Measurements from ENCODE around the gene FMN1. TPM values are rescaled to one million over a fixed set of nuclear protein-coding genes. Genes with fewer than 3 reads are reported as not detected.

FMN1 gene
- total and polyA plus RNA-seq, 3 donors from 2014 or later, result 17.7 to 53.7 (median 47.4) TPM

- Histone ChIP-seq H3K36me3 (ENCODE audit: low read depth, missing control alignments) (no peaks in the 10 kb centered on the region), H3K4me1 (no peaks in the 10 kb centered on the region), H3K4me3 (no peak overlapping the region), H3K9me3 (no peaks in the 10 kb centered on the region), H3K27ac (no peak overlapping the region), H3K27me3 (no peaks in the 10 kb centered on the region)
- no peak for TF ChIP-seq CTCF (IDR thresholded peaks at IDR 0.05)
- TF ChIP-seq POLR2A (IDR thresholded peaks at IDR 0.05), result no peak
- no peak for DNase-seq
- WGBS, 2 donors, result 74% methylated on average over 6 of the region's 6 CpGs
- intact Hi-C loops (cut with DNase I; ENCODE audit: low total_unique reads), result no loop called here
Observed at GRCh38 chr15:32884146-32884545, 310.4 kb downstream of the FMN1 start.

- H3K4me1 ChIP-seq, result no peaks in the 10 kb centered on the region
- WGBS, 2 donors, result 63 to 89% methylated on average over 4 of the region's 4 CpGs
- H3K27me3 ChIP-seq, result no peaks in the 10 kb centered on the region
- no peak for DNase-seq
- no peak overlapping the region for H3K4me3 ChIP-seq
- intact Hi-C loops (cut with DNase I; ENCODE audit: low total_unique reads), result no loop called here
- H3K36me3 ChIP-seq (ENCODE audit: low read depth, missing control alignments), result no peaks in the 10 kb centered on the region
- TF ChIP-seq POLR2A (IDR thresholded peaks at IDR 0.05) (no peak), CTCF (IDR thresholded peaks at IDR 0.05) (no peak)
- H3K9me3 ChIP-seq, result no peaks in the 10 kb centered on the region
- no peak overlapping the region for H3K27ac ChIP-seq
Observed at GRCh38 chr15:32882955-32883354, 311.6 kb downstream of the FMN1 start.

- H3K36me3 ChIP-seq (ENCODE audit: low read depth, missing control alignments), result no peaks in the 10 kb centered on the region
- WGBS, 2 donors, result 91 to 92% methylated on average over 1 of the region's 1 CpG
- no peaks in the 10 kb centered on the region for H3K27me3 ChIP-seq
- no peaks in the 10 kb centered on the region for H3K4me1 ChIP-seq
- H3K9me3 ChIP-seq, result no peaks in the 10 kb centered on the region
- H3K4me3 ChIP-seq, result no peak overlapping the region
- H3K27ac ChIP-seq, result no peak overlapping the region
- intact Hi-C loops (cut with DNase I; ENCODE audit: low total_unique reads), result no loop called here
- no peak for DNase-seq
- TF ChIP-seq POLR2A (IDR thresholded peaks at IDR 0.05) (no peak), CTCF (IDR thresholded peaks at IDR 0.05) (no peak)
Observed at GRCh38 chr15:32881528-32881927, 313.0 kb downstream of the FMN1 start.

GRCh38 chr15:32880642-32881041 lies 313.9 kb downstream of the FMN1 start:
- H3K9me3 ChIP-seq, result no peaks in the 10 kb centered on the region
- no peaks in the 10 kb centered on the region for H3K27me3 ChIP-seq
- H3K36me3 ChIP-seq (ENCODE audit: low read depth, missing control alignments), result no peaks in the 10 kb centered on the region
- intact Hi-C loops (cut with DNase I; ENCODE audit: low total_unique reads), result no loop called here
- TF ChIP-seq CTCF (IDR thresholded peaks at IDR 0.05) (no peak), POLR2A (IDR thresholded peaks at IDR 0.05) (no peak)
- DNase-seq, result no peak
- H3K4me1 ChIP-seq, result no peaks in the 10 kb centered on the region
- H3K4me3 ChIP-seq, result no peak overlapping the region
- H3K27ac ChIP-seq, result no peak overlapping the region

GRCh38 chr15:32879980-32880379 lies 314.5 kb downstream of the FMN1 start:
- H3K4me1 ChIP-seq, result no peaks in the 10 kb centered on the region
- H3K36me3 ChIP-seq (ENCODE audit: low read depth, missing control alignments), result no peaks in the 10 kb centered on the region

More at GRCh38 chr15:32879980-32880379, 314.5 kb downstream of the FMN1 start:
- intact Hi-C loops (cut with DNase I; ENCODE audit: low total_unique reads), result no loop called here
- no peak for DNase-seq
- Histone ChIP-seq H3K4me3 (no peak overlapping the region), H3K27ac (no peak overlapping the region), H3K27me3 (no peaks in the 10 kb centered on the region), H3K9me3 (no peaks in the 10 kb centered on the region)
- TF ChIP-seq POLR2A (IDR thresholded peaks at IDR 0.05) (no peak), CTCF (IDR thresholded peaks at IDR 0.05) (no peak)
- WGBS, 2 donors, result 90 to 96% methylated on average over 6 of the region's 6 CpGs

All from testis (tissue), 3 donors.